GM18873 (cell line): ENCODE data around the gene HEPHL1.
"Not testable (repeated sequence)": the region's sequence is repeated elsewhere in the genome, so short reads cannot be mapped to it uniquely, and the experiment has no call there.

Experiments
- ATAC-seq: cut with Tn5 transposase; IDR thresholded peaks from one replicate; pipeline ENCODE4 v1.9.1; 2021; ENCODE audit warnings: mild to moderate bottlenecking, moderate library complexity, moderate number of reproducible peaks; ENCODE audit not compliant: unreplicated experiment, low FRiP score

HEPHL1 gene

GRCh38 chr11:94077552-94078293, 56.6 kb downstream of the HEPHL1 start:
- ATAC-seq = no peak

GRCh38 chr11:94084164-94084563, 63.0 kb downstream of the HEPHL1 start:
- no peak for ATAC-seq

- ATAC-seq = no peak
Observed at GRCh38 chr11:94088906-94089305, 67.8 kb downstream of the HEPHL1 start.

- ATAC-seq = no peak
Observed at GRCh38 chr11:94089341-94089740, 68.2 kb downstream of the HEPHL1 start.

GRCh38 chr11:94090401-94090800, 69.2 kb downstream of the HEPHL1 start:
- no peak for ATAC-seq

- no peak for ATAC-seq
Observed at GRCh38 chr11:94091091-94091490, 69.9 kb downstream of the HEPHL1 start.

GRCh38 chr11:94100253-94100652, 79.1 kb downstream of the HEPHL1 start:
- ATAC-seq = no peak

GRCh38 chr11:94103471-94103870, 82.3 kb downstream of the HEPHL1 start:
- no peak for ATAC-seq

- no peak for ATAC-seq
Observed at GRCh38 chr11:94104734-94105133, 83.6 kb downstream of the HEPHL1 start.

GRCh38 chr11:94106716-94107115, 85.6 kb downstream of the HEPHL1 start:
- ATAC-seq = no peak

GRCh38 chr11:94107363-94107762, 86.2 kb downstream of the HEPHL1 start:
- no peak for ATAC-seq

GRCh38 chr11:94111241-94111640, 90.1 kb downstream of the HEPHL1 start:
- no peak for ATAC-seq

GRCh38 chr11:94111660-94112059, 90.5 kb downstream of the HEPHL1 start:
- ATAC-seq = no peak

GRCh38 chr11:94112206-94112953, 91.2 kb downstream of the HEPHL1 start:
- ATAC-seq = no peak

GRCh38 chr11:94117197-94117574, 96.0 kb downstream of the HEPHL1 start:
- ATAC-seq = no peak

GRCh38 chr11:94117871-94118270, 96.7 kb downstream of the HEPHL1 start:
- ATAC-seq = no peak

- ATAC-seq = not testable (repeated sequence)
Observed at GRCh38 chr11:94119676-94120075, 98.5 kb downstream of the HEPHL1 start.

- ATAC-seq = not testable (repeated sequence)
Observed at GRCh38 chr11:94120516-94120915, 99.4 kb downstream of the HEPHL1 start.

- no peak for ATAC-seq
Observed at GRCh38 chr11:94120946-94121345, 99.8 kb downstream of the HEPHL1 start.

GRCh38 chr11:94125407-94126115, 104.4 kb downstream of the HEPHL1 start:
- no peak for ATAC-seq

- no peak for ATAC-seq
Observed at GRCh38 chr11:94127638-94128037, 106.5 kb downstream of the HEPHL1 start.
